A673 (cell line): ENCODE results near the gene CYLD.

Experiments
- CTCF ChIP-seq: fragments of 300-800, 200-600 bp; sonication (generic); conservative IDR thresholded peaks from 2 replicates; pipeline ENCODE4 v1.5.1; 2017; ENCODE audit warnings: low read depth, mild to moderate bottlenecking, antibody characterized with exemption, low read length, moderate library complexity, mixed read lengths
- EZH2 ChIP-seq: fragments of 200-600 bp; sonication (generic); IDR thresholded peaks from 2 replicates; pipeline ENCODE4 v1.6.1; 2017; ENCODE audit warnings: borderline replicate concordance, low read depth, mild to moderate bottlenecking, mixed read lengths, antibody characterized with exemption, low read length; ENCODE audit not compliant: poor library complexity, severe bottlenecking

GRCh38 chr16:50699326-50700159, 42.3 kb upstream of the CYLD start:
- no peak for TF ChIP-seq CTCF
- no peak for TF ChIP-seq EZH2
